Measurements from ENCODE around the gene FARP1.
"Not testable (repeated sequence)": the region's sequence is repeated elsewhere in the genome, so short reads cannot be mapped to it uniquely, and the experiment has no call there.

FARP1 gene

DNA sequence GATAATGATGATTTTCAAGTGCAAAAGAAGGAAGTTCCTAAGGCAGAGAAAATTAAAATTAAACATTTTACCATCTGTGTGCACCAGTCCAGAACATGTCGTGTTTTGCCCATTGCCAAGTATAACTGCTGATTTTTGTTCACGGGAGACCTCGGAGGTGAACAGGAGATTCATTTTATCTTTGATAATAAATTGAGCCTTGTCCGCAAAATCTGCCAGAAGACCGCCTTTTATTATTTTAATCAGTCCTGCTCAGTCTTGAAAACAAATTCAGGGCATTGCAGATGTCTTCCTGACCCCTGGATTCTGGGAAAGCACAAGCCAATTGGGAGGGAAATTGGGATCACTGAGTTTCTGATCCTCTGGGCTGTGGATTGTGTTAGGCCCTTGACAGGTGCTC, 268.1 kb downstream of the FARP1 start:
- Histone ChIP-seq H3K9me3 (ENCODE audit: control insufficient read depth, insufficient read depth, low read length) (no peaks in the 10 kb centered on the region), H3K36me3 (ENCODE audit: control insufficient read depth, low read length) (no peaks in the 10 kb centered on the region), H3K4me3 (ENCODE audit: low read length) (no peak overlapping the region), H3K79me2 (ENCODE audit: control insufficient read depth, low read length) (no peaks in the 10 kb centered on the region), H3K27ac (ENCODE audit: low read depth, low read length) (no peak overlapping the region), H3K27me3 (ENCODE audit: control insufficient read depth, low read length) (peaks cover 5% of the 10 kb centered on the region), H3K4me1 (ENCODE audit: control insufficient read depth, low read length) (no peaks in the 10 kb centered on the region), H3K4me2 (ENCODE audit: low read length) (no peak overlapping the region), H3K9me2 (replicated peaks; ENCODE audit: control insufficient read depth, low read length) (no peaks in the 10 kb centered on the region), H4K20me1 (ENCODE audit: control insufficient read depth, insufficient read depth, low read depth, low read length) (no peaks in the 10 kb centered on the region), H3F3A (ENCODE audit: control insufficient read depth, insufficient read depth) (no peaks in the 10 kb centered on the region)
- TF ChIP-seq EZH2phosphoT487 (IDR thresholded peaks at IDR 0.05; ENCODE audit: borderline replicate concordance, low read length) = no peak
- TF ChIP-seq, protein P1, sequence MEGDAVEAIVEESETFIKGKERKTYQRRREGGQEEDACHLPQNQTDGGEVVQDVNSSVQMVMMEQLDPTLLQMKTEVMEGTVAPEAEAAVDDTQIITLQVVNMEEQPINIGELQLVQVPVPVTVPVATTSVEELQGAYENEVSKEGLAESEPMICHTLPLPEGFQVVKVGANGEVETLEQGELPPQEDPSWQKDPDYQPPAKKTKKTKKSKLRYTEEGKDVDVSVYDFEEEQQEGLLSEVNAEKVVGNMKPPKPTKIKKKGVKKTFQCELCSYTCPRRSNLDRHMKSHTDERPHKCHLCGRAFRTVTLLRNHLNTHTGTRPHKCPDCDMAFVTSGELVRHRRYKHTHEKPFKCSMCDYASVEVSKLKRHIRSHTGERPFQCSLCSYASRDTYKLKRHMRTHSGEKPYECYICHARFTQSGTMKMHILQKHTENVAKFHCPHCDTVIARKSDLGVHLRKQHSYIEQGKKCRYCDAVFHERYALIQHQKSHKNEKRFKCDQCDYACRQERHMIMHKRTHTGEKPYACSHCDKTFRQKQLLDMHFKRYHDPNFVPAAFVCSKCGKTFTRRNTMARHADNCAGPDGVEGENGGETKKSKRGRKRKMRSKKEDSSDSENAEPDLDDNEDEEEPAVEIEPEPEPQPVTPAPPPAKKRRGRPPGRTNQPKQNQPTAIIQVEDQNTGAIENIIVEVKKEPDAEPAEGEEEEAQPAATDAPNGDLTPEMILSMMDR (IDR thresholded peaks at IDR 0.05; ENCODE audit: low read depth, low read length, poor library complexity, severe bottlenecking) = no peak

DNA sequence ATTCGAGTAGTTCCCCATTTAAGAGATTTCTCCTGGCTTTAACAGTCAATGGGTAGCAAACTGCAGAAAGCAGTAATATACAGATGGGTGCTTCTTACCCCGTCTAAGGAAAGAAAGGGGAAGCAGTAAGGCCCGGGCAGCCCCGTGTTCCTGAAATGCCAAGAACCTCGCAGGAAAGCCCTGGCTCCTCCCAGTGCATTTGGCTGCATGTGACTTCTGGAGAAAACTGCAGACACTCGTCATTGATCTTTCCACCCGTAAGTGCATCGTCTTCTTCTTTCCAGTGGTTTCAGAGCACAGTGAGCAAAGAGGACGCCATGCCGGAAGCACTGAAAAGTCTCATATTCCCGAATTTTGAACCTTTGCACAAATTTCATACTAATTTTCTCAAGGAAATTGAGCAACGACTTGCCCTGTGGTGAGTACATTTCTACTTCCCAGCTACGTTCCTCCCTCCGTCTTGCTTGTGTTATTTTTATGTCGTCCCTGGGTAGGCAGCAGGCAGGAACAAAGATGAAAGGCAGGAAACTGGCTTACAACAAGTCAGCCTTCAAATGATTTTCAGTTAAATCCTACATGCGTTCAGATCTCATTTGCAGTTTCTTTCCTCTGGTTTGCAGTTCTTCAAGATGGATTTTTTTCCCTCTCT, 268.8 kb downstream of the FARP1 start:
- Histone ChIP-seq H3K36me3 (ENCODE audit: control insufficient read depth, low read length) (no peaks in the 10 kb centered on the region), H3K79me2 (ENCODE audit: control insufficient read depth, low read length) (no peaks in the 10 kb centered on the region), H3K27me3 (ENCODE audit: control insufficient read depth, low read length) (peaks cover 5% of the 10 kb centered on the region), H3K9me2 (replicated peaks; ENCODE audit: control insufficient read depth, low read length) (no peaks in the 10 kb centered on the region), H3K4me1 (ENCODE audit: control insufficient read depth, low read length) (no peaks in the 10 kb centered on the region), H3F3A (ENCODE audit: control insufficient read depth, insufficient read depth) (no peaks in the 10 kb centered on the region), H3K4me3 (ENCODE audit: low read length) (no peak overlapping the region), H3K27ac (ENCODE audit: low read depth, low read length) (no peak overlapping the region), H4K20me1 (ENCODE audit: control insufficient read depth, insufficient read depth, low read depth, low read length) (no peaks in the 10 kb centered on the region), H3K4me2 (ENCODE audit: low read length) (no peak overlapping the region), H3K9me3 (ENCODE audit: control insufficient read depth, insufficient read depth, low read length) (no peaks in the 10 kb centered on the region)
- TF ChIP-seq, protein P1 (IDR thresholded peaks at IDR 0.05; ENCODE audit: low read depth, low read length, poor library complexity, severe bottlenecking) = no peak
- no peak for TF ChIP-seq EZH2phosphoT487 (IDR thresholded peaks at IDR 0.05; ENCODE audit: borderline replicate concordance, low read length)

DNA sequence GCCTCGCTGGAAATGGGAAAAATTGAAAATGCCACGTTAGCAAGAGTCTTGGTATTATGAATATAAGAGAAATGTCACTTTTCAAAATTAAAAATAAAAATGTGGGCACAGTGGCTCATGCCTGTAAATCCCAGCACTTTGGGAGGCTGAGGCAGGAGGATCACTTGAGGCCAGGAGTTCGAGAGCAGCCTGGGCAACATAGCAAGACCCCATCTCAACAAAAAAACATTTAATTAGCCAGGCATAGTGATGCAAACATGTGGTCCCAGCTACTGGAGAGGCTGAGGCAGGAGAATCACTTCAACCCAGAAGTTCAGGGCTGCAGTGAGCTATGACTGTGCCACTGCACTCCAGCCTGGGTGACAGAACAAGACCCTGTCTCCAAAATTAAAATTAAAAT, 270.4 kb downstream of the FARP1 start:
- not testable (repeated sequence) for H3K9me2 ChIP-seq (replicated peaks; ENCODE audit: control insufficient read depth, low read length); H3F3A ChIP-seq (ENCODE audit: control insufficient read depth, insufficient read depth); H3K4me2 ChIP-seq (ENCODE audit: low read length); H3K79me2 ChIP-seq (ENCODE audit: control insufficient read depth, low read length); H3K27me3 ChIP-seq (ENCODE audit: control insufficient read depth, low read length); H3K36me3 ChIP-seq (ENCODE audit: control insufficient read depth, low read length); H3K4me3 ChIP-seq (ENCODE audit: low read length); H4K20me1 ChIP-seq (ENCODE audit: control insufficient read depth, insufficient read depth, low read depth, low read length); H3K4me1 ChIP-seq (ENCODE audit: control insufficient read depth, low read length); H3K9me3 ChIP-seq (ENCODE audit: control insufficient read depth, insufficient read depth, low read length); H3K27ac ChIP-seq (ENCODE audit: low read depth, low read length)

DNA sequence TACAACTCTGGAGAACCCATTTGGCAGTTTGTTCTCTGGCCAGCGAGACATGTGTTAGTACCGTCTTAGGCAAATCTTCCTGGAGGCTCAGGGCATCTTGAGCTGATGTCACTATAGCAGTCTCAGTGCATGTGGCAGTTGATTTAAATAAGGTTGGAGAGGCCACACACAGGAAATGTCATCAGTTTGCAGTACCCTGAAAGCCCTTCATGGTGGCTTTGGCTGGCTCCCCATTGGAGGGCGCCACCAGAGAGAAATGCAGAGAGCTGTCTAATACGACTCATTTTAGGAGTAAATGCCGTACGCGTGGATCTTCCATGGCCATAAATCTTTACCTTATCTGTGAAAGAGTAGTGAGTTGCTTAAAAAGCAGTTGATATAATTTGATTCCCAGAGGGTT, 270.9 kb downstream of the FARP1 start:
- no peak for TF ChIP-seq EZH2phosphoT487 (IDR thresholded peaks at IDR 0.05; ENCODE audit: borderline replicate concordance, low read length)
- TF ChIP-seq, protein P1 (IDR thresholded peaks at IDR 0.05; ENCODE audit: low read depth, low read length, poor library complexity, severe bottlenecking) = no peak
- Histone ChIP-seq H3K4me3 (ENCODE audit: low read length) (no peak overlapping the region), H3K9me2 (replicated peaks; ENCODE audit: control insufficient read depth, low read length) (no peaks in the 10 kb centered on the region), H3K36me3 (ENCODE audit: control insufficient read depth, low read length) (no peaks in the 10 kb centered on the region), H3K4me2 (ENCODE audit: low read length) (no peak overlapping the region), H3K27ac (ENCODE audit: low read depth, low read length) (no peak overlapping the region), H3K4me1 (ENCODE audit: control insufficient read depth, low read length) (no peaks in the 10 kb centered on the region), H3F3A (ENCODE audit: control insufficient read depth, insufficient read depth) (no peaks in the 10 kb centered on the region), H3K27me3 (ENCODE audit: control insufficient read depth, low read length) (peaks cover 5% of the 10 kb centered on the region), H3K79me2 (ENCODE audit: control insufficient read depth, low read length) (no peaks in the 10 kb centered on the region), H4K20me1 (ENCODE audit: control insufficient read depth, insufficient read depth, low read depth, low read length) (no peaks in the 10 kb centered on the region), H3K9me3 (ENCODE audit: control insufficient read depth, insufficient read depth, low read length) (no peaks in the 10 kb centered on the region)

Measured in DOHH2 (cell line).